Neural progenitor cell (in vitro differentiated cells): ENCODE results near the gene ABTB1. TPM values are rescaled to one million over a fixed set of nuclear protein-coding genes. Genes with fewer than 3 reads are reported as not detected.

ENCODE experiments used
- DNase-seq: peaks from one replicate; pipeline ENCODE4 v3.0.0-alpha.2; 2016; ENCODE audit warnings: low spot score
- H2AFZ ChIP-seq: fragments of 200-600 bp; sonication (generic); replicated peaks from 2 replicates; pipeline ENCODE4 v1.6.1; 2016; ENCODE audit warnings: antibody characterized with exemption
- H3F3A ChIP-seq: fragments of 200-600 bp; sonication (generic); 2 replicates; pipeline ENCODE4 v1.6.1; 2016; ENCODE audit warnings: antibody characterized with exemption, low read depth
- H3K27ac ChIP-seq: fragments of 200-600 bp; sonication (generic); 2 replicates; pipeline ENCODE4 v1.5.1; 2016; ENCODE audit warnings: mild to moderate bottlenecking
- H3K27me3 ChIP-seq: fragments of 200-600 bp; sonication (generic); 2 replicates; pipeline ENCODE4 v1.6.1; 2016; ENCODE audit warnings: mild to moderate bottlenecking, moderate library complexity
- H3K36me3 ChIP-seq: fragments of 200-600 bp; sonication (generic); 2 replicates; pipeline ENCODE4 v1.5.1; 2016
- H3K4me1 ChIP-seq: fragments of 200-600 bp; sonication (generic); 2 replicates; pipeline ENCODE4 v1.6.1; 2016; ENCODE audit warnings: mixed run types
- H3K4me2 ChIP-seq: fragments of 200-600 bp; sonication (generic); 2 replicates; pipeline ENCODE4 v1.6.1; 2016
- H3K4me3 ChIP-seq: fragments of 200-600 bp; sonication (generic); 2 replicates; pipeline ENCODE4 v1.5.1; 2016
- H3K79me2 ChIP-seq: fragments of 200-600 bp; sonication (generic); 2 replicates; pipeline ENCODE4 v1.6.1; 2016; ENCODE audit warnings: low read depth
- H3K9ac ChIP-seq: fragments of 200-600 bp; sonication (generic); 2 replicates; pipeline ENCODE4 v1.6.1; 2016
- H3K9me3 ChIP-seq: fragments of 200-600 bp; sonication (generic); 2 replicates; pipeline ENCODE4 v1.5.1; 2016; ENCODE audit warnings: low read depth
- H4K20me1 ChIP-seq: fragments of 200-600 bp; sonication (generic); 2 replicates; pipeline ENCODE4 v1.6.1; 2016; ENCODE audit warnings: low read depth
- H3K27ac Mint-ChIP-seq: 3 replicates; pipeline ENCODE4 v1.8.0; 2021; ENCODE audit warnings: mixed read lengths
- H3K27me3 Mint-ChIP-seq: 2 replicates; pipeline ENCODE4 v1.8.0; 2022; ENCODE audit warnings: low read depth, mild to moderate bottlenecking, inconsistent platforms, moderate library complexity, mixed read lengths; ENCODE audit not compliant: insufficient read depth
- H3K36me3 Mint-ChIP-seq: 3 replicates; pipeline ENCODE4 v1.8.0; 2021; ENCODE audit warnings: mixed read lengths
- H3K4me1 Mint-ChIP-seq: 3 replicates; pipeline ENCODE4 v1.8.0; 2021; ENCODE audit warnings: mixed read lengths
- H3K4me3 Mint-ChIP-seq: 3 replicates; pipeline ENCODE4 v1.8.0; 2021; ENCODE audit warnings: mild to moderate bottlenecking, moderate library complexity, mixed read lengths
- H3K9me3 Mint-ChIP-seq: 3 replicates; pipeline ENCODE4 v1.8.0; 2020; ENCODE audit warnings: mixed read lengths
- EZH2 ChIP-seq: fragments of 200-600 bp; sonication (generic); IDR thresholded peaks from 2 replicates; pipeline ENCODE4 v1.6.1; 2017; ENCODE audit warnings: antibody characterized with exemption, mild to moderate bottlenecking, moderate library complexity
- EZH2phosphoT487 ChIP-seq: fragments of 200-600 bp; sonication (generic); IDR thresholded peaks from 2 replicates; pipeline ENCODE4 v1.6.1; 2017; ENCODE audit warnings: antibody characterized with exemption
- total RNA-seq: library from RNA; depleted of rRNA; stranded (reverse); fragments of >200 nt; gene quantifications from 2 replicates; pipeline ENCODE4 v1.2.3, GENCODE V29; 2015; ENCODE audit warnings: low replicate concordance
- TF ChIP-seq, protein P1 (sequence below): fragments of 200-600 bp; sonication (generic); IDR thresholded peaks from 2 replicates; pipeline ENCODE4 v1.5.1; 2017; ENCODE audit warnings: antibody characterized with exemption, mild to moderate bottlenecking

Gene ABTB1
- total RNA-seq, 1 donor from 2014 or later, result 2.4 TPM

DNA sequence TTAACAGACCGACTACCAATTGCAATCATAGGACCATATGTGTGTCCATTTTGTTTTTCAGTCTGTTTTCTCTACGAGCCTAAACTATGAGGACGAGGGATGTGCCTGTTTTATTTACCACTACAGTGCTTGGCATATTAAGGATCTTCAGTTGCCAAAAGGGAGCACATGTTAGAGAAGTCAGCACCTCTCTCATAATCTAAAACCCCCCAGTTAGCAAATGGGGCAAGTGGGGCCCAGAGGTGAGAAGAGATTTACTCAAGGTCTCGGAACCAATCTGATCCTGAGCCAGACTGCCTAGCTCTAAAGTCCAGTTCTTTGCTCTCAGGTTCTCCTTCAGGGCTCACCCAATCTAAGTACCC, 44.3 kb upstream of the ABTB1 start:
- H3K4me1 Mint-ChIP-seq, result peaks cover 27% of the 10 kb centered on the region
- Histone ChIP-seq H3K4me2 (no peak overlapping the region), H3K4me1 (peaks cover 15% of the 10 kb centered on the region), H3F3A (peaks cover 19% of the 10 kb centered on the region), H3K36me3 (no peaks in the 10 kb centered on the region), H3K27ac (no peak overlapping the region), H3K79me2 (no peaks in the 10 kb centered on the region), H3K27me3 (peaks cover 47% of the 10 kb centered on the region), H2AFZ (peak overlapping the region; percentile 42), H3K9ac (no peak overlapping the region), H3K4me3 (no peak overlapping the region), H4K20me1 (peaks cover 36% of the 10 kb centered on the region), H3K9me3 (no peaks in the 10 kb centered on the region)
- peak; percentile 0 for TF ChIP-seq EZH2
- TF ChIP-seq, protein P1, sequence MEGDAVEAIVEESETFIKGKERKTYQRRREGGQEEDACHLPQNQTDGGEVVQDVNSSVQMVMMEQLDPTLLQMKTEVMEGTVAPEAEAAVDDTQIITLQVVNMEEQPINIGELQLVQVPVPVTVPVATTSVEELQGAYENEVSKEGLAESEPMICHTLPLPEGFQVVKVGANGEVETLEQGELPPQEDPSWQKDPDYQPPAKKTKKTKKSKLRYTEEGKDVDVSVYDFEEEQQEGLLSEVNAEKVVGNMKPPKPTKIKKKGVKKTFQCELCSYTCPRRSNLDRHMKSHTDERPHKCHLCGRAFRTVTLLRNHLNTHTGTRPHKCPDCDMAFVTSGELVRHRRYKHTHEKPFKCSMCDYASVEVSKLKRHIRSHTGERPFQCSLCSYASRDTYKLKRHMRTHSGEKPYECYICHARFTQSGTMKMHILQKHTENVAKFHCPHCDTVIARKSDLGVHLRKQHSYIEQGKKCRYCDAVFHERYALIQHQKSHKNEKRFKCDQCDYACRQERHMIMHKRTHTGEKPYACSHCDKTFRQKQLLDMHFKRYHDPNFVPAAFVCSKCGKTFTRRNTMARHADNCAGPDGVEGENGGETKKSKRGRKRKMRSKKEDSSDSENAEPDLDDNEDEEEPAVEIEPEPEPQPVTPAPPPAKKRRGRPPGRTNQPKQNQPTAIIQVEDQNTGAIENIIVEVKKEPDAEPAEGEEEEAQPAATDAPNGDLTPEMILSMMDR, result no peak
- H3K27me3 Mint-ChIP-seq, result peaks cover 30% of the 10 kb centered on the region
- peak overlapping the region; percentile 90 for H3K4me3 Mint-ChIP-seq
- H3K27ac Mint-ChIP-seq, result peak overlapping the region; percentile 64
- H3K36me3 Mint-ChIP-seq, result peaks cover 2% of the 10 kb centered on the region
- no peaks in the 10 kb centered on the region for H3K9me3 Mint-ChIP-seq
- no peak for DNase-seq

GRCh38 chr3:127628788-127629466, 43.8 kb upstream of the ABTB1 start, which contains the start of gene PODXL2:
Gene PODXL2 (plus strand): TSS chr3:127629185. CDS start chr3:127629220, 35 bp downstream.
- H3F3A ChIP-seq, result peaks cover 19% of the 10 kb centered on the region
- H3K4me3 ChIP-seq, result peak within 1 kb of the TSS; percentile 47
- peak within 1 kb of the TSS; percentile 82 for H3K4me2 ChIP-seq
- H3K9ac ChIP-seq, result no peak within 1 kb of the TSS
- no peak within 1 kb of the TSS for H3K27ac ChIP-seq
- H3K27ac Mint-ChIP-seq, result peak within 1 kb of the TSS; percentile 64
- peak; percentile 90 for DNase-seq
- peaks cover 27% of the 10 kb centered on the region for H3K4me1 Mint-ChIP-seq
- TF ChIP-seq EZH2, result no peak
- TF ChIP-seq EZH2phosphoT487, result no peak
- TF ChIP-seq, protein P1, result no peak
- no peaks in the 10 kb centered on the region for H3K36me3 ChIP-seq
- peak within 1 kb of the TSS; percentile 42 for H2AFZ ChIP-seq
- H3K27me3 ChIP-seq, result peaks cover 47% of the 10 kb centered on the region
- peaks cover 41% of the 10 kb centered on the region for H4K20me1 ChIP-seq
- peaks cover 2% of the 10 kb centered on the region for H3K36me3 Mint-ChIP-seq
- peak within 1 kb of the TSS; percentile 90 for H3K4me3 Mint-ChIP-seq
- H3K79me2 ChIP-seq, result no peaks in the 10 kb centered on the region
- no peaks in the 10 kb centered on the region for H3K9me3 ChIP-seq
- H3K27me3 Mint-ChIP-seq, result peaks cover 30% of the 10 kb centered on the region
- no peaks in the 10 kb centered on the region for H3K9me3 Mint-ChIP-seq
- peaks cover 18% of the 10 kb centered on the region for H3K4me1 ChIP-seq

DNA sequence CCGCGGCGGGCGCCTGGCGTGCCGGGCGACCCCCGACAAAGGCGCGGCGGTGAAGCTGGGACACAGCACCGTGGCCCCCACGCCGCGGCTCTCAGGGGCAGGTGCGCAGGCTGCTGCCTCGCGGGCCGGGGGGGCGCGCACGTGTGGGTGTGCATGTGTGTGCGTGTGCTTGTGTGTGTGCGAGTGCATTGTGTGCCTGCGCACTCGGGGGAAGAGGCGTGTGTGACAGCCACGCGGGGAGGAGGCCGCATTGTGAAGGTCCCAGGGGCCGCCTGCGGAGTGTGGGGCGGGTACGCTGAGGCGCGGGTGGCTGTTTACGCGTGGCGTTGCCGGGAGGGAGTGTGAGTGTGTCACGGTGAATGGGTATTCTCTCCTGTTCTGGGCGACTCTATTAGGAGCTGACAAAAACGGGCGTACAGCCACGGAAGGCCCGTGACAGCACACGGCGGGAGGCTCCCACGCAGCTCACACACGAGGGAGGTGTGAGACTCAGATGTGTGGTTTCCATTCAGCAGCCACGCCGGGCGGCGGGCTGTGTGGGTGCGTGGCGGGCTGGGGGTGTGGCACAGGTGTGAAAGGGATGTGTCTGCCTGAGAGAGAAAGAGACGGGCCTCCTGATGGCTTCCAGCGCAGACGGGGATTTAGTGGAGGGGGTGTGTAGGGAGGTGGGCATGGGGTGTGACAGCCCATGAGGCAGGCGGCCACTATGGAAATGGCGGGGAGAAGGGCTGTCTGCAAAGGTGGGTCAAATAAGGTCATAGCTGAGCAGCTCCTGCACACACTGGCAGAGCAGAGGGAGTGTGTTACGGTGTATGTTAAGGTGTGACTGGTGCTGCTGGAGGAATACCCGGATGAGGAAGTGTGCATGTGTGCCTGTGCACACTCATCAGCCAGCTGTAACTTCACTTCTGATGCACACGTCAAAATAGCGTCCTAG, 43.0 kb upstream of the ABTB1 start:
- H3K4me3 Mint-ChIP-seq, result peak overlapping the region; percentile 86
- H3K4me1 Mint-ChIP-seq, result peaks cover 27% of the 10 kb centered on the region
- DNase-seq, result no peak
- Histone ChIP-seq H3K4me1 (peaks cover 18% of the 10 kb centered on the region), H4K20me1 (peaks cover 47% of the 10 kb centered on the region), H3K4me2 (peak overlapping the region; percentile 82), H3F3A (peaks cover 19% of the 10 kb centered on the region), H3K4me3 (peak overlapping the region; percentile 47), H3K9me3 (no peaks in the 10 kb centered on the region), H3K36me3 (no peaks in the 10 kb centered on the region), H3K27me3 (peaks cover 47% of the 10 kb centered on the region), H3K9ac (no peak overlapping the region), H3K27ac (no peak overlapping the region), H2AFZ (no peak overlapping the region), H3K79me2 (no peaks in the 10 kb centered on the region)
- TF ChIP-seq EZH2 (no peak), EZH2phosphoT487 (no peak)
- no peaks in the 10 kb centered on the region for H3K9me3 Mint-ChIP-seq
- peaks cover 2% of the 10 kb centered on the region for H3K36me3 Mint-ChIP-seq
- peaks cover 30% of the 10 kb centered on the region for H3K27me3 Mint-ChIP-seq
- no peak overlapping the region for H3K27ac Mint-ChIP-seq
